Neural cell (in vitro differentiated cells): Measurements from ENCODE around the gene PRSS16. TPM values are rescaled to one million over a fixed set of nuclear protein-coding genes. Genes with fewer than 3 reads are reported as not detected.

Experiments used
- H2AFZ ChIP-seq: fragments of 200-600, 300-800 bp; sonication (generic), shearing (Covaris generic); 2 replicates; pipeline ENCODE4 v1.6.0; 2014; ENCODE audit warnings: low read depth, mild to moderate bottlenecking, antibody characterized with exemption, low read length, moderate library complexity
- H3F3A ChIP-seq: fragments of 200-600 bp; shearing (Covaris generic); 2 replicates; pipeline ENCODE4 v1.6.1; 2016; ENCODE audit warnings: mild to moderate bottlenecking, moderate library complexity, mixed read lengths, antibody characterized with exemption, low read length; ENCODE audit not compliant: insufficient read depth, poor library complexity, severe bottlenecking
- H3K27ac ChIP-seq: fragments of 200-600, 300-800 bp; sonication (generic), shearing (Covaris generic); 2 replicates; pipeline ENCODE4 v1.5.1; 2014; ENCODE audit warnings: mild to moderate bottlenecking, low read length, moderate library complexity
- H3K27me3 ChIP-seq: fragments of 300-800, 200-600 bp; sonication (generic), shearing (Covaris generic); 2 replicates; pipeline ENCODE4 v1.6.0; 2014; ENCODE audit warnings: mild to moderate bottlenecking, low read depth, low read length, moderate library complexity; ENCODE audit not compliant: insufficient read depth
- H3K36me3 ChIP-seq: fragments of 300-800, 200-600 bp; sonication (generic), shearing (Covaris generic); 2 replicates; pipeline ENCODE4 v1.5.1; 2014; ENCODE audit warnings: mild to moderate bottlenecking, antibody characterized with exemption, low read length, moderate library complexity; ENCODE audit not compliant: insufficient read depth
- H3K4me2 ChIP-seq: fragments of 300-800, 200-600 bp; sonication (generic), shearing (Covaris generic); 2 replicates; pipeline ENCODE4 v1.6.0; 2014; ENCODE audit warnings: mild to moderate bottlenecking, low read length
- H3K4me3 ChIP-seq: fragments of 300-800, 200-600 bp; sonication (generic), shearing (Covaris generic); 2 replicates; pipeline ENCODE4 v1.5.1; 2014; ENCODE audit warnings: mild to moderate bottlenecking, low read length, moderate library complexity
- H3K79me2 ChIP-seq: fragments of 200-600 bp; shearing (Covaris generic); replicated peaks from 2 replicates; pipeline ENCODE4 v1.6.0; 2014; ENCODE audit warnings: mild to moderate bottlenecking, low read length, moderate library complexity; ENCODE audit not compliant: insufficient read depth
- H3K9ac ChIP-seq: fragments of 300-800, 200-600 bp; sonication (generic), shearing (Covaris generic); 2 replicates; pipeline ENCODE4 v1.6.1; 2016; ENCODE audit warnings: mild to moderate bottlenecking, low read length, mixed read lengths
- H3K9me2 ChIP-seq: fragments of 200-600 bp; shearing (Covaris generic); 2 replicates; pipeline ENCODE4 v1.6.1; 2016; ENCODE audit warnings: mild to moderate bottlenecking, low read length, mixed read lengths; ENCODE audit not compliant: insufficient read depth
- H3K9me3 ChIP-seq: fragments of 200-600, 300-800 bp; sonication (generic), shearing (Covaris generic); 2 replicates; pipeline ENCODE4 v1.6.1; 2016; ENCODE audit warnings: mild to moderate bottlenecking, mixed run types, low read length, moderate library complexity, mixed read lengths
- H4K20me1 ChIP-seq: fragments of 200-600 bp; shearing (Covaris generic); 2 replicates; pipeline ENCODE4 v1.6.1; 2016; ENCODE audit warnings: mild to moderate bottlenecking, mixed run types; ENCODE audit not compliant: insufficient read depth
- CTCF ChIP-seq: fragments of 450-650 bp; IDR thresholded peaks from 2 replicates; pipeline ENCODE4 v1.5.1; 2014; ENCODE audit warnings: antibody characterized with exemption, mild to moderate bottlenecking, moderate library complexity; ENCODE audit not compliant: poor library complexity, severe bottlenecking
- EP300 ChIP-seq: fragments of 450-650 bp; conservative IDR thresholded peaks from 2 replicates; pipeline ENCODE4 v1.6.1; 2014; ENCODE audit warnings: antibody characterized with exemption, mild to moderate bottlenecking, moderate library complexity; ENCODE audit not compliant: poor library complexity, severe bottlenecking
- EZH2 ChIP-seq: fragments of 200-600, 300-800 bp; shearing (Covaris generic), sonication (generic); IDR thresholded peaks from 2 replicates; pipeline ENCODE4 v1.6.1; 2014; ENCODE audit warnings: antibody characterized with exemption, low read length, borderline replicate concordance, mild to moderate bottlenecking; ENCODE audit not compliant: insufficient read depth, poor library complexity, severe bottlenecking
- MXI1 ChIP-seq: fragments of 450-650 bp; conservative IDR thresholded peaks from 2 replicates; pipeline ENCODE4 v1.6.1; 2014; ENCODE audit warnings: antibody characterized with exemption, mild to moderate bottlenecking; ENCODE audit not compliant: poor library complexity, severe bottlenecking
- POLR2AphosphoS5 ChIP-seq: IDR thresholded peaks from 2 replicates; pipeline ENCODE4 v1.6.1; 2012
- RAD21 ChIP-seq: fragments of 450-650 bp; conservative IDR thresholded peaks from 2 replicates; pipeline ENCODE4 v1.6.1; 2014; ENCODE audit warnings: antibody characterized with exemption, mild to moderate bottlenecking, moderate library complexity
- REST ChIP-seq: IDR thresholded peaks from 2 replicates; pipeline ENCODE4 v1.6.1; 2012; ENCODE audit warnings: borderline replicate concordance
- SMC3 ChIP-seq: fragments of 450-650 bp; conservative IDR thresholded peaks from 2 replicates; pipeline ENCODE4 v1.6.1; 2014; ENCODE audit warnings: antibody characterized with exemption, mild to moderate bottlenecking, moderate library complexity; ENCODE audit not compliant: poor library complexity
- TAF1 ChIP-seq: IDR thresholded peaks from 2 replicates; pipeline ENCODE4 v1.6.1; 2012; ENCODE audit warnings: low read depth
- polyA plus RNA-seq: library from polyadenylated mRNA; depleted of rRNA; stranded (reverse); fragments of >200 nt; gene quantifications from 2 replicates; pipeline ENCODE4 v1.2.3, GENCODE V29; 2014

The PRSS16 gene
- polyA plus RNA-seq, 1 donor from 2014 or later, result not detected

GRCh38 chr6:27281105-27281539, 33.6 kb downstream of the PRSS16 start:
- Histone ChIP-seq H2AFZ (no peak overlapping the region), H3K9ac (no peak overlapping the region), H3K9me2 (no peaks in the 10 kb centered on the region), H3K4me2 (no peak overlapping the region), H3K79me2 (no peaks in the 10 kb centered on the region), H3K9me3 (peaks cover 7% of the 10 kb centered on the region), H3K27me3 (peaks cover 69% of the 10 kb centered on the region), H3K27ac (no peak overlapping the region), H4K20me1 (no peaks in the 10 kb centered on the region), H3K4me3 (peak overlapping the region; percentile 64), H3K36me3 (no peaks in the 10 kb centered on the region), H3F3A (no peaks in the 10 kb centered on the region)
- TF ChIP-seq SMC3 (no peak), EP300 (no peak), TAF1 (no peak), MXI1 (no peak), CTCF (no peak), REST (no peak), POLR2AphosphoS5 (no peak), EZH2 (no peak), RAD21 (no peak)

- no peaks in the 10 kb centered on the region for H4K20me1 ChIP-seq
- no peak overlapping the region for H3K4me2 ChIP-seq
- H3K27ac ChIP-seq, result no peak overlapping the region
- peaks cover 10% of the 10 kb centered on the region for H3K9me3 ChIP-seq
- H3K4me3 ChIP-seq, result no peak overlapping the region
- H2AFZ ChIP-seq, result no peak overlapping the region
- no peaks in the 10 kb centered on the region for H3F3A ChIP-seq
- TF ChIP-seq CTCF (no peak), REST (no peak), RAD21 (no peak), EP300 (no peak), MXI1 (no peak)
- H3K9ac ChIP-seq, result no peak overlapping the region
- no peaks in the 10 kb centered on the region for H3K79me2 ChIP-seq
- peaks cover 69% of the 10 kb centered on the region for H3K27me3 ChIP-seq
- H3K36me3 ChIP-seq, result no peaks in the 10 kb centered on the region
- no peaks in the 10 kb centered on the region for H3K9me2 ChIP-seq
These were observed 34.1 kb downstream of the PRSS16 start for GRCh38 chr6:27281569-27281968.
